SJCRH30 (cell line): ENCODE data around the gene ARL8A. TPM values are rescaled to one million over a fixed set of nuclear protein-coding genes. Genes with fewer than 3 reads are reported as not detected.

Source experiments
- DNase-seq, 2 experiments: peaks; one replicate each; pipeline ENCODE4 v3.0.0-alpha.2; 2015 to 2020
- H3K27ac ChIP-seq: fragments of 250-450 bp; sonication (Bioruptor Pico); 2 replicates; pipeline ENCODE4 v1.5.1; 2020; ENCODE audit warnings: mild to moderate bottlenecking, moderate library complexity
- H3K27me3 ChIP-seq: fragments of 250-450 bp; sonication (Bioruptor Pico); 2 replicates; pipeline ENCODE4 v1.5.1; 2020; ENCODE audit warnings: mild to moderate bottlenecking, moderate library complexity
- H3K36me3 ChIP-seq: fragments of 250-450 bp; sonication (Bioruptor Pico); 2 replicates; pipeline ENCODE4 v1.5.1; 2020; ENCODE audit warnings: mild to moderate bottlenecking, moderate library complexity
- H3K4me1 ChIP-seq: fragments of 250-450 bp; sonication (Bioruptor Pico); 2 replicates; pipeline ENCODE4 v1.5.1; 2020; ENCODE audit warnings: mild to moderate bottlenecking, moderate library complexity
- H3K4me3 ChIP-seq: fragments of 250-450 bp; sonication (Bioruptor Pico); 2 replicates; pipeline ENCODE4 v1.5.1; 2020; ENCODE audit warnings: mild to moderate bottlenecking, moderate library complexity
- H3K9me3 ChIP-seq: fragments of 250-450 bp; sonication (Bioruptor Pico); replicated peaks from 2 replicates; pipeline ENCODE4 v1.5.1; 2020; ENCODE audit warnings: mild to moderate bottlenecking, moderate library complexity
- total RNA-seq: library from RNA; depleted of rRNA; stranded (reverse); fragments of >200 nt; shearing (Covaris generic); gene quantifications from 2 replicates; pipeline ENCODE4 v1.2.3, GENCODE V29; 2014

The ARL8A gene
- total RNA-seq, 1 experiment from 2014 or later = 17.1 TPM

DNA sequence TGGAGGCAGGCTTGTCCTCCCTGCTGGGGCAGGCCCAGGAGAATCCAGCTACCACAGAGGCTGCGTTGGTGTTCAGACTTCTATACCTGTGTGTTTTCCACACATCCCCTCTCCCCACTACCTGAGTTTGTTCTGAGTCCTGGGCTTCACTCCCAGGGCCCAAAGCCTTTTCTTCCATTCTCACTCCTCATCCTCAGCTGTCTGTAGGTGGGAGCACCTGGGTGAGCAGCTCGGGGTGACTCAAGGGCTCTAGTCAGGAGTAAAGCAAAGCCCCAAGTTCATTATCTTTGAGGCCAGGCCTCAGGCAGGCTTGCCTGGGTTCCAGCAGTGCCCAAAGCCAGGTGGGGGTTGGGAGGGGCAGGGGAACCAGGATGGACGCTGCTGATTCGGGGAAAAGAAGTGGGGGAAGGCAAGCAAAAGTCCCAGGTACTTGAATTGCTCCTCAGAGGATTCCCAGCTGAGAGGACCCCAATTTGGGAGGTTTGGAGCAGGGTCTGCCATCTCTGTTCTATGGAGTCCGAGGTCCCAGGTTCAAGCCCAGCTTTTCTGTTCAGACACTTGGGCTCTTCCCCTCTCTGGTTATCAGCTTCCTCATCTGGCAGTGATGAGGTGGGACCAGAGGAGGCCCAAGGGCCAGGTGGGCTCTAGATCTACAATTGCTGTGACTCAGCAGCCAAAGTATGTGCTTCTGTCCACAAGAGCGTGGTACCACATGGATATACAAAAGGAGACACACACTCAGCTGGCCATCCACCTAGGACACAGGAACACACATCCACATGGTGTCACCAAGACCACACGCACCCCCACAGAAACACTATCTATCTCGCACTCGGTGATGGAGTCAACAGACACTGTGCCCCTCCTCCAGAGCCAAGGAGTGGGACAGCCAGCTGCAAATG lies 21.7 kb upstream of the ARL8A start:
- no peaks in the 10 kb centered on the region for H3K4me1 ChIP-seq

GRCh38 chr1:202165267-202165941 lies 20.9 kb upstream of the ARL8A start:
- H3K4me1 ChIP-seq = no peaks in the 10 kb centered on the region

More for the DNA sequence above, 21.7 kb upstream of the ARL8A start:
- H3K27ac ChIP-seq = no peak overlapping the region
- H3K4me3 ChIP-seq = no peak overlapping the region
- no peaks in the 10 kb centered on the region for H3K36me3 ChIP-seq
- no peak for DNase-seq
- H3K9me3 ChIP-seq = no peaks in the 10 kb centered on the region
- peaks cover 36% of the 10 kb centered on the region for H3K27me3 ChIP-seq

GRCh38 chr1:202164271-202165037 lies 19.9 kb upstream of the ARL8A start:
- Histone ChIP-seq H3K9me3 (no peaks in the 10 kb centered on the region), H3K4me1 (peaks cover 4% of the 10 kb centered on the region; the same call in 1 of the 2 replicates), H3K4me3 (no peak overlapping the region), H3K27me3 (peaks cover 40% of the 10 kb centered on the region), H3K27ac (no peak overlapping the region), H3K36me3 (no peaks in the 10 kb centered on the region)
- DNase-seq = peak in 1 of 2 experiments; percentile 32

More at GRCh38 chr1:202165267-202165941, 20.9 kb upstream of the ARL8A start:
- Histone ChIP-seq H3K9me3 (no peaks in the 10 kb centered on the region), H3K27me3 (peaks cover 44% of the 10 kb centered on the region), H3K27ac (no peak overlapping the region), H3K36me3 (no peaks in the 10 kb centered on the region), H3K4me3 (no peak overlapping the region)
- no peak for DNase-seq

- Histone ChIP-seq H3K36me3 (no peaks in the 10 kb centered on the region), H3K9me3 (no peaks in the 10 kb centered on the region), H3K4me1 (peaks cover 4% of the 10 kb centered on the region; the same call in 1 of the 2 replicates), H3K4me3 (no peak overlapping the region), H3K27me3 (peaks cover 39% of the 10 kb centered on the region), H3K27ac (no peak overlapping the region)
- DNase-seq = no peak
These were observed 19.0 kb upstream of the ARL8A start for GRCh38 chr1:202163281-202164270.

- Histone ChIP-seq H3K27me3 (peaks cover 32% of the 10 kb centered on the region), H3K9me3 (no peaks in the 10 kb centered on the region), H3K4me1 (peaks cover 4% of the 10 kb centered on the region; the same call in 1 of the 2 replicates), H3K4me3 (no peak overlapping the region), H3K36me3 (no peaks in the 10 kb centered on the region), H3K27ac (no peak overlapping the region)
- no peak for DNase-seq
These were observed 18.1 kb upstream of the ARL8A start for GRCh38 chr1:202162418-202163280.

DNA sequence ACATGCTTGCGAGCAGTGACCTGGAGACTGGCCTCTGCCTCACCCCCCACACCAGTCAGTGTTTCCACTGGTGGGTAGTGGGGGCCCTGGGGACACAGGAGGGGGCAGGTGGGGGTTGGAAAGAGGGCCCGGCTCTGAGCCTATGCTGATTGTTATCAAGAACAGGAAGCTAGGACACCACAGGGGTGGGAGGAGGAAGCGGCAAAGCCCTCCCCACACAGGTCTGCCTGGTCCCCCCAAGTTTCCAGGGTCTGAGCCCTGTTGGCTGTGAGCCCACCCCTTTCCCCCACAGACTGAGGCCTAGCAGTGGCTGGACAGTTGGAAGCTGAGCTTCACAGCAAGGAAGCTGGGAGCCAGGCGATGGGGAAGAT lies 17.5 kb upstream of the ARL8A start:
- no peak for DNase-seq
- Histone ChIP-seq H3K9me3 (no peaks in the 10 kb centered on the region), H3K4me1 (peaks cover 4% of the 10 kb centered on the region; the same call in 1 of the 2 replicates), H3K36me3 (no peaks in the 10 kb centered on the region), H3K4me3 (no peak overlapping the region), H3K27me3 (peaks cover 32% of the 10 kb centered on the region), H3K27ac (no peak overlapping the region)

DNA sequence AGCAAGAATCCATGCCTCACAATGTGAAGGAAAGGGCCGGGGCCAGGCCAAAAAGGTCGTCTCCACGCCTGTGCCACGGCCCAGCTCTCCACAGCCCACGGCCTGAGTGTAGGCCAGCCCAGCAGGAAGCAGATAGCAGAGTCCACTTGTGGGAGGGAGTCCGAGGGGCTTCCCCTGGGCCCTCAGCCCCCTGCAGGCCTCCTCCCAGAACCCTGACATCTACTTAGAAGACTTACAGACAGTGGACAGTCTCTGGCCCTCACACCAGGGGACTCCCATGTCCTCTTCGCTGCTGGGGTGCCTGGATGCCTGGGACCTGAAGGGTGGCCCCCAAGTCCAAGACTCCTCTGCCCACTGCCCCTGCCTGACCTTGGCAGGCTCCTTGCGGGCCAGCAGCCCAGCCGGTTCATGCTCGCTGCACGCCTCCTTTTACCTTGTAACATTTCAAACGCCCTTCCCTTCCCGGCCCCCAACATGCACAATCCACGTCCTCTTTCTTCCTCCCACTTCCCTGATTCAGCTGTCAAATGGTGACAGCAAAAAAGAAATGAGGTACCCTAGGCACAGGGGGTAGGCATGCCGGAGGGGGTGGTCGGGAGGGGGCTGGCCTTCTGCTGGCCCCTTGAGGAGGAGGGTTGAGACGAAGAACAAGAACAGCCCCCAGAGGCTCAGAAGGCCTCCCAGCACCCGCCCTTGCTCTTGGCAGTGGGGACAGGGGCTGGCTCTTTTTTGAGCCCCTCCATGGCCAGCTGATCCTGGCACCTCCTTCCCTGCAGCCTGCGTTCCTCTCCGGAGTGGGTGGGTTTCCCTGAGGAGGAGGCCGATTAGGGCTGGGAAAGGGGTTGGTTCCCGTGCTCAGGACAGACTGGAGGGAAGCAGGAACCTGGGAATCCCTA lies 16.9 kb upstream of the ARL8A start:
- Histone ChIP-seq H3K9me3 (no peaks in the 10 kb centered on the region), H3K36me3 (no peaks in the 10 kb centered on the region), H3K27ac (no peak overlapping the region), H3K27me3 (peaks cover 32% of the 10 kb centered on the region), H3K4me3 (no peak overlapping the region), H3K4me1 (peaks cover 4% of the 10 kb centered on the region; the same call in 1 of the 2 replicates)
- no peak for DNase-seq

GRCh38 chr1:202160377-202160940 lies 15.9 kb upstream of the ARL8A start, which contains the start of gene PTPN7:
PTPN7 (minus strand) TSS chr1:202160602; CDS start chr1:202159402, 1,200 bp downstream.
- Histone ChIP-seq H3K9me3 (no peaks in the 10 kb centered on the region), H3K4me3 (no peak within 1 kb of the TSS), H3K36me3 (no peaks in the 10 kb centered on the region), H3K4me1 (peaks cover 5% of the 10 kb centered on the region), H3K27ac (no peak within 1 kb of the TSS), H3K27me3 (peaks cover 25% of the 10 kb centered on the region)
- no peak for DNase-seq

DNA sequence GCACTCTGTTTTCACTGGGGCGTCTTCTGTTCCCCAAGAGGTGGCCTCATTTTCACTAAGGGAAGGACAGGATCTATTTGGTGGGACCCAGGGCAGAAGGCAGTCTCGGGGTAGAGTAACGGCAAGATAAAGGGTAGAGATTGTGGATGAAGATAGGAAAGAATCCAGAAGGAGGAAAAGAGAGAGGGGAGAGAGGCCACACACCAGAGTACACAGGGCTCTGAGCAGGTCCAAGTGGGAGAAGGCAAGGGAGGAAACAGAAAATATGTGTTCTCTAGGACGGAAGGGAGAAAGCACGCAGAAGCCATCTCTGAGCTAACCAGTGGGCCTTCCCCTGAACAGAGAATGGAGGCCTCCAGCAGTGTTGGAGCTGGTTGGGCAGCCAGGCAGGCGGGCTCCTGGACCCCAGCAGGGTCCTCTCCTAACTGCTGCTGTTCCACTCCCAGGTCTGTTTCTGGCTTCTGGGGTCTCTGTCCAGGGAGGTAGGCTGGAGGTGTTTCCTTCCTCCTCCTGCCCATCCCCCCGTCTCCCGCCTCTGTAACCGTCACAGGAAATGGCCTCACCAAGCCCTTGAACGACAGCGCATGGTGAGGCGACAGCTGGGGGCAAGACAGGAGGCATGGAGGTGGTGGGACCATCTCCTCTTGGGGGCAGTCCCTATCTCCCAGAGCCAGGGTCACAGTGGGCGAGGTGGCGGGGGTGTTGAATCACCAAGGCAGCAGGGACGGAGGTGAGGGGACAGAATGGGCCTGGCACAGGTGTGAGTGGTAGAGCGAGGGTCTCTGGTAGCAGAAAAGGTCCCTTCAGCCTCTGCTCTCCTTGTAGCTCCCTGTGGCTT lies 15.2 kb upstream of the ARL8A start:
- no peak overlapping the region for H3K4me3 ChIP-seq
- DNase-seq = no peak
- peaks cover 10% of the 10 kb centered on the region for H3K4me1 ChIP-seq
- H3K27ac ChIP-seq = no peak overlapping the region
- H3K27me3 ChIP-seq = peaks cover 25% of the 10 kb centered on the region
- no peaks in the 10 kb centered on the region for H3K36me3 ChIP-seq
- H3K9me3 ChIP-seq = no peaks in the 10 kb centered on the region

DNA sequence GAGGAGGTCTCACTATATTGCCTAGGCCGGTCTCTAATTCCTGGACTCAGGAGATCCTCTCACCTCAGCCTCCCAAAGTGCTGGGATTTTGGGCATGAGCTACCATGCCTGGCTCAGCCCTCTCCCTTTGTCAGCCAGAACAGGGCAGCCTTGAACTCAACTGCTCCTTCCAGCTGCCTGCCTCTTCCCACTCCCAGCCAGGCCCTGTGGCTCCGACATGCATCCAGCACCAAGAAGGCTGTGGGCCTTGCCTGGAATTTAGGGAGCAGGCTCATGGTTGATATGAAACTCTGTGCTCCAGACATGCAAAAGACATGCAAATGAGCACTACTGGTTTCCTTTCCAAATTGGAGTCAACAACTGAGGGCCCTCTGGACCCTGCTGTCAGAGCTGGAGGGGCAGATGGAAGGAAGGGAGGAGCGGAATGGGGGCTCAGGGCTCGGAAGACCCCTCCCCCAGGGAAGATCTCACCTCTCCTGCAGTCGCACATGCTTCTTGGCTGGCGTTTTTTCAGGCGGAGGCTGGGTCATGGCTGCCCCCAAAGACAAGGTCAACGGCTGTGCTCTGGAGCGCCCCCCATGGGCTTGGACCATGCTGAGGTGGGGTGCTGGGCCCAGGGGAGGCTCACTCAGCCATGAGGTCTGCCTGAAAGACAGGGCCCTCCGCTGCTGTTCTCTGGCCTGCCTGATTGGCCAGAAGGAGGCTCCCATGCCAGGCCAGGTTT lies 14.4 kb upstream of the ARL8A start:
- no peak overlapping the region for H3K27ac ChIP-seq
- no peak overlapping the region for H3K4me3 ChIP-seq
- H3K27me3 ChIP-seq = peaks cover 23% of the 10 kb centered on the region
- H3K36me3 ChIP-seq = no peaks in the 10 kb centered on the region
- peaks cover 13% of the 10 kb centered on the region for H3K4me1 ChIP-seq
- DNase-seq = no peak
- no peaks in the 10 kb centered on the region for H3K9me3 ChIP-seq

DNA sequence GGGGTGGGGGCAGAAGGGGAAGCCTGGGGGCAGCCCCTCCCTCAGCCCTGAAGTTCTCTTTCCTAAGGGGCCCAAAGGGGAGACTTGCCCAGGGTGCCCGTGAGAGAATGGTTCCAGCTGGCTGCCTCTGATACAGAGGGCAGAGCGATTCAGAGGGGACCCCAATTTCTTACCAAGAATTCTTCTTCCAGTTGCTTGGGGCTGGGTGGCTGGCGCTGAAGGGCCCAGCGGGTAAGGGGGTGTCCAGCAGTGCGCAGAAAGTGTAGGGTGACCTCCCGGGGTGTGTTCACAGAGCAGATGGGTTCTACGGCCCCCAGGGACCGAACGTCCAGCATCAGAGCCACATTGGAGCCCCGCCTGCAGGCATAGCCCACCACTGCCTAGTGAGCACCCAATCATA lies 13.4 kb upstream of the ARL8A start:
- Histone ChIP-seq H3K4me3 (no peak overlapping the region), H3K4me1 (peaks cover 13% of the 10 kb centered on the region), H3K27ac (no peak overlapping the region), H3K9me3 (no peaks in the 10 kb centered on the region), H3K27me3 (peaks cover 19% of the 10 kb centered on the region), H3K36me3 (no peaks in the 10 kb centered on the region)
- DNase-seq = no peak
